LNCAP (cell line): ENCODE data around the gene RGSL1.

Experiments used
- TF ChIP-seq, protein P1 (sequence below): fragments of 450-650 bp; IDR thresholded peaks from 2 replicates; pipeline ENCODE4 v1.5.1; 2017; ENCODE audit warnings: mild to moderate bottlenecking

The RGSL1 gene

DNA sequence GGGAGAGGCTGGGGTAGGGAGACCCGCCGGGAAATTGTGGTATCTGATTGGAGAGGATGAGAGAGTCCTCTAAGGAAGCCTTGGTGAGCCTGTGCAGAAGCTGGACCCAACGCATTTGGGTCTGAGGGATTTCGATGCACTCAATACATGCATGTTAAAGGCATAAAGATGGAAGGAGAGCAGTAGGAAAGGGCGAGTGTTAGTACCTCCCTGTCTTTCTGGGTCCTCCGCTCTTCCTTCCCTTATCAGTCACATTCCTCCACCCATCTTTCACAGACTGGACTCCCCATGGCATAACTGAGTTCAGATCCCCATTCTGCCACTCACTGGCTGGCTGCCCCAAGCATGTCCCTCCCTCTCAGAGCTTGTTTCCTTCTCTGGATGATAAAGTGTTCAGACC is 147.0 kb downstream of the RGSL1 start:
- TF ChIP-seq, protein P1, sequence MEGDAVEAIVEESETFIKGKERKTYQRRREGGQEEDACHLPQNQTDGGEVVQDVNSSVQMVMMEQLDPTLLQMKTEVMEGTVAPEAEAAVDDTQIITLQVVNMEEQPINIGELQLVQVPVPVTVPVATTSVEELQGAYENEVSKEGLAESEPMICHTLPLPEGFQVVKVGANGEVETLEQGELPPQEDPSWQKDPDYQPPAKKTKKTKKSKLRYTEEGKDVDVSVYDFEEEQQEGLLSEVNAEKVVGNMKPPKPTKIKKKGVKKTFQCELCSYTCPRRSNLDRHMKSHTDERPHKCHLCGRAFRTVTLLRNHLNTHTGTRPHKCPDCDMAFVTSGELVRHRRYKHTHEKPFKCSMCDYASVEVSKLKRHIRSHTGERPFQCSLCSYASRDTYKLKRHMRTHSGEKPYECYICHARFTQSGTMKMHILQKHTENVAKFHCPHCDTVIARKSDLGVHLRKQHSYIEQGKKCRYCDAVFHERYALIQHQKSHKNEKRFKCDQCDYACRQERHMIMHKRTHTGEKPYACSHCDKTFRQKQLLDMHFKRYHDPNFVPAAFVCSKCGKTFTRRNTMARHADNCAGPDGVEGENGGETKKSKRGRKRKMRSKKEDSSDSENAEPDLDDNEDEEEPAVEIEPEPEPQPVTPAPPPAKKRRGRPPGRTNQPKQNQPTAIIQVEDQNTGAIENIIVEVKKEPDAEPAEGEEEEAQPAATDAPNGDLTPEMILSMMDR, result no peak

DNA sequence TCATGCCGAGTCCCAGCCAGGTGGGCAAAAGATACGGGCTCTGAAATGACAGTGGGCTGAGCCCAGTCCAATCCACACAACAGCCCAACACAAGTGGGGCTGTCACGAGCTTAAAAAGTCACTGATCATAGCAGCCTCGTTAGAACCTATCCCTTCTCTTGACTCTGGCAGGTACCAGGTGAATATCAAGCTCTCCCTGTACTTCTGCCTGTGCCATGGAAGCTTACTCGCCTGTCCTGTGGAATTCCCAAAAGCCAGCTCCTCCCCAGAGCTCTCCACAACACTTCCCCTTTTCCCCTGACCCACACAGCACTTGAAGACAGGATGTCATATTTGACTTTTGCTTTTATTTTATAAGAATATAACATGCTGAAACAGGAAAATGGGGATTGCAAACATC is 148.3 kb downstream of the RGSL1 start:
- TF ChIP-seq, protein P1, result no peak

DNA sequence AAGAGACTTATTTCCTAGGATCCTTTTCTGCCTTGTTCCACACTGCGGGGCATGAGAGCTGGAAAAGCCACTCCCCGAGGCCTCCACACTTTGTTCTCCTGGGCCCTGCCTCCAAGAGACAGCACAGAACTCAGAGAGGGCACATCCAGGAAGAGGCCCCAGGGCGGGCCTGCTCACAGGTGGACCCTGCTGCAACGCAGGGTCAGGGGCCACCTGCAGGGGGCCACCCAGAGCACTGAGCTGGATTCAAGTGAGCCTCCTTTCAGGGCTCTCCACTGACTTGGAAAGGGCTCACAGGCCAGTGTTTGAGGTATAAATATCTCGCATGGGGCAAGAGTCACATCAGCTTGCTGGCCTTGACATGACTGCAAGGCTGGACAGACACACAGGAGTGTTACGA is 149.4 kb downstream of the RGSL1 start:
- TF ChIP-seq, protein P1, result peak; percentile 46; the same call in 1 of the 2 replicates

DNA sequence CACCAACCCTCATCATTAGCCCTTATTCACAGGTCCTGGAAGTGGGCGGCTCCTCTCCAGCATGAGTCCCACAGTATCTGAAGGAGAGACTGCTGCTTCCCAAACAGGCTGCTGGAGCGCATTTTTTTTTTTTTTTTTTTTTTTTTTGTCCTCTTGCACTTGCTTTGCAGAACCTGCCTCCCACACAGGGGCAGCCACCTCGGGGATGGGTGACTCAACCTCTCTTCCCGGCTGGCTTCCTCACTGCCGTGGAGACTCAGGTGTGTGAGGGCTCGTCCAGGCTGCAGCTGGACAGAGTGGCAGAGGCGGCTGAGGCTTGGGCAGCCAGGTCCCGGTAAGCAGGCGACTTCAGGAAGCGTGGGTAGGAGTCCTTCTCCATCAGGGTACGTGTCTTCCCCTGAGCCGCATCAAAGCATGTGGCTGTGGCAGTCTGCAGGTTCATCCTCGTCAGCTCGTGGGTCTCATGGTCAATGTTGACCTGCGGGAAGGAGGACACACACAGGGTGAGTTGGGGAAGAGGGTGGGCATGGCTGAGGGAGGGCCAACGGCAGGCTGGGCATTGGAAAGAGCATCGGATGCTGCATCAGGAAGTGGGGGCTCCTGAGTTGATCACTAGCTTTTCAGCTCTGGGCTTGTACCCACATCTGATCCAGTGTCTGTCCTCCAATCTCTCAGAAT is 150.2 kb downstream of the RGSL1 start:
- TF ChIP-seq, protein P1, result no peak

DNA sequence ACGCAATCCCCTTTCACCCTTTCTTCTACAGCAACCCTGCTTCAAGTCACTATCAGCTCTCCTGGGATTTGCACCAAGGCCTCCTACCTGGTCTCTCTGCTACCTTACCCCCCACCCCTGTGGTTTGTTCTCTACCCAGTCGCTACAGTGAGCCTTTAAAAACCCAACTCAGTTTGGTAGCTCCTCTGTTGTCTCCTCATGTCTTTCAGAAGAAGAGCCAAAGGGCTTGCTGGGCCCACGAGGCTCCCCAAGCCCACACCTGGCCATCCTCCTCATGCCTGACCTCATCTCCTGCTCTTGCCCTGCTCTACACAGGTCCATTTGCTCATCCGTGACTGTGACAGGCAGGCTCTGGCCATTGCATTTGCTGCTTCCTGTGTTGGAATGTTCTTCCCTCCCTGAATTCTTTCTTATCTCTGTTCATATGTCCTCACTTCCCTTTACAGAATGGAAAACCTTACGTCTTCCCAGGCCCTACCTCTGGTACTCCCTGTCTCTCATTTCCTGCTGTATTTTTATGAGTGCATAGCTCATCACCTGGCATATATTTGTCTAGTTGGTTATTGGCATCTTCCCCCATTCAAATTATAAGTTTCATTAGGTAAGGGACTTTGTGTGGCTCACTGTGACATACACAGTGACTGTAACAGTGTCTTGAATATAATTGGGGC is 150.9 kb downstream of the RGSL1 start:
- TF ChIP-seq, protein P1, result no peak

DNA sequence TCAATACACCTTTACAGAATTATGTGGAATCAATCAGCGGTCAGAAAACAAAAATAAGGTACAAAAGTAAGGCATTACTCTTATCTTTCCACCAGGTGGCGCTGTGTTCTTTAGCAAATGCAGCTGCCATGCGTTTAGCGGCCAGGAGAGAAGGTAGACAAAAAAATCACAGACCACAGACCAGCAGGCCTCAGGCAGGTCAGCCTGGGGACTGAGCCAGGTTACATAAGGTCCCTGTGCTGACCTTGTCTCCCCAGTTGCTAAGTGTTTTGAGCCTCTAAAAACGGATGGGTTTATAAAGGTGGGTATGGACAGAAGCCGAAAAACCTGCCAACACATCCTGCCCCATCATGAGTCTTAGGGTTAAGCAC is 151.5 kb downstream of the RGSL1 start:
- TF ChIP-seq, protein P1, result peak; percentile 75

DNA sequence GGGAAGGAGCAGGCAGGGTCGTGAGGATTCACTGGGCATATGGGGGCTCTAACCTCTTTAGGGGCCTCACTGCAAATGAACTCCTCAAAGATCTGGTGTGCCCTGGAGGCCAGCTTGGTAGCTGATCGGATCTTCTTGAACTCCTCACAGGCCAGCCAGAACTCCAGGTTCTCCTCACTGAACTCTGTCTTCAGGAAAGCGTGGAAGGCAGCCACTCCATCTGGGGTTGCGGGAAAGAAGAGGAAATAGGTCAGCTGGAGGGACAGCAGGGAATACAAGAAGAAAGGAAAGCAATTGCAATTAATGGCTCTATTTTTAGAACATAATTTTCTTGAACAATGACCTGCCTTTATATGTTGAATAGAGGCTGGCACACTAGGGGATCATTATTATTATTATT is 152.0 kb downstream of the RGSL1 start:
- TF ChIP-seq, protein P1, result no peak
